OCI-LY7 (cell line): ENCODE results near the gene USP34. TPM values are rescaled to one million over a fixed set of nuclear protein-coding genes. Genes with fewer than 3 reads are reported as not detected.

Experiments
- BruUV-seq: library from RNA; stranded (reverse); fragments of 400-500 nt; replicated peaks from 2 replicates; lab custom pipeline; 2021; lab: Mats Ljungman, UMichigan
- CTCF ChIA-PET: fragments of 300-600 bp; sonication (Branson Sonifier 250); formaldehyde crosslinking; loops from one replicate; lab custom pipeline; 2022; ENCODE audit warnings: antibody characterized with exemption; ENCODE audit not compliant: unreplicated experiment; lab: Charles Lee
- POLR2A ChIA-PET: fragments of 300-600 bp; sonication (Branson Sonifier 250); formaldehyde crosslinking; loops from one replicate; lab custom pipeline; 2022; ENCODE audit warnings: antibody characterized with exemption; lab: Charles Lee
- DNase-seq: peaks from one replicate; pipeline ENCODE4 v3.0.0-alpha.2; 2015; ENCODE audit warnings: low spot score
- H2AFZ ChIP-seq: fragments of 200-600 bp; sonication (generic), shearing (Covaris generic); 2 replicates; pipeline ENCODE4 v1.6.1; 2014; ENCODE audit warnings: mild to moderate bottlenecking, antibody characterized with exemption, low read length, moderate library complexity
- H3K27ac ChIP-seq: fragments of 200-600 bp; sonication (generic); 2 replicates; pipeline ENCODE4 v1.5.1; 2014; ENCODE audit warnings: mixed run types, low read depth, mild to moderate bottlenecking, moderate library complexity, low read length, inconsistent platforms; ENCODE audit not compliant: poor library complexity, severe bottlenecking
- H3K36me3 ChIP-seq: fragments of 200-600 bp; sonication (generic); 2 replicates; pipeline ENCODE4 v1.6.1; 2014; ENCODE audit warnings: mild to moderate bottlenecking, antibody characterized with exemption, low read length, moderate library complexity, mixed read lengths; ENCODE audit not compliant: insufficient read depth
- H3K4me1 ChIP-seq: fragments of 200-600 bp; sonication (generic); 2 replicates; pipeline ENCODE4 v1.5.1; 2014; ENCODE audit warnings: mild to moderate bottlenecking, low read length; ENCODE audit not compliant: insufficient read depth, poor library complexity, severe bottlenecking
- H3K4me2 ChIP-seq: fragments of 200-600 bp; sonication (generic); 2 replicates; pipeline ENCODE4 v1.6.1; 2014; ENCODE audit warnings: mild to moderate bottlenecking, low read length
- H3K4me3 ChIP-seq: fragments of 200-600 bp; sonication (generic); 2 replicates; pipeline ENCODE4 v1.5.1; 2014; ENCODE audit warnings: mild to moderate bottlenecking, low read depth, low read length; ENCODE audit not compliant: poor library complexity, severe bottlenecking
- H3K79me2 ChIP-seq: fragments of 200-600 bp; sonication (generic); 2 replicates; pipeline ENCODE4 v1.6.1; 2016; ENCODE audit warnings: low read depth, mild to moderate bottlenecking, low read length, moderate library complexity, mixed read lengths; ENCODE audit not compliant: insufficient read depth
- H3K9me2 ChIP-seq: fragments of 200-600 bp; sonication (generic); 2 replicates; pipeline ENCODE4 v1.6.1; 2016; ENCODE audit warnings: mild to moderate bottlenecking, low read length, mixed read lengths; ENCODE audit not compliant: insufficient read depth
- H3K9me3 ChIP-seq: fragments of 200-600 bp; sonication (generic); 2 replicates; pipeline ENCODE4 v1.6.1; 2014; ENCODE audit warnings: mild to moderate bottlenecking, mixed run types, low read length, mixed read lengths
- H4K20me1 ChIP-seq: fragments of 200-600 bp; sonication (generic); 2 replicates; pipeline ENCODE4 v1.6.1; 2014; ENCODE audit warnings: mild to moderate bottlenecking, antibody characterized with exemption, low read length, moderate library complexity, mixed read lengths; ENCODE audit not compliant: insufficient read depth
- CTCF ChIP-seq: fragments of 200-600 bp; sonication (generic); conservative IDR thresholded peaks from 2 replicates; pipeline ENCODE4 v1.5.1; 2014; ENCODE audit warnings: mild to moderate bottlenecking, antibody characterized with exemption, low read length, moderate library complexity, mixed read lengths
- EZH2phosphoT487 ChIP-seq: fragments of 200-600 bp; sonication (generic); IDR thresholded peaks from 2 replicates; pipeline ENCODE4 v1.6.1; 2018; ENCODE audit warnings: low read depth, borderline replicate concordance, mild to moderate bottlenecking, mixed run types, antibody characterized with exemption, low read length, moderate library complexity, mixed read lengths
- intact Hi-C: fragments of 100-400 bp; cut with micrococcal nuclease; formaldehyde crosslinking; loops from one replicate; pipeline ENCODE4 v1.10.0; 2022; ENCODE audit not compliant: unreplicated experiment
- total RNA-seq, 2 experiments: library from RNA; depleted of rRNA in 1 of 2; stranded (reverse); fragments of >200 nt in 1 of 2; shearing (Covaris generic) in 1 of 2; gene quantifications; 2 replicates each; pipeline ENCODE4 v1.2.3, GENCODE V29; 2014 to 2022

Gene USP34
- total RNA-seq, 2 experiments from 2014 or later, result 192 to 344 TPM

- CTCF ChIA-PET, result no interaction called here
- TF ChIP-seq EZH2phosphoT487, result no peak
- Histone ChIP-seq H3K4me2 (no peak overlapping the region), H3K36me3 (peaks cover 94% of the 10 kb centered on the region), H2AFZ (no peak overlapping the region), H3K9me2 (no peaks in the 10 kb centered on the region), H3K4me1 (no peaks in the 10 kb centered on the region), H3K79me2 (no peaks in the 10 kb centered on the region), H3K9me3 (no peaks in the 10 kb centered on the region), H3K4me3 (no peak overlapping the region), H3K27ac (no peak overlapping the region), H4K20me1 (no peaks in the 10 kb centered on the region)
- intact Hi-C loops, result no loop called here
- DNase-seq, result no peak
- BruUV-seq, result no TSS peak
- POLR2A ChIA-PET, result no interaction called here
Measured at GRCh38 chr2:61235716-61236115, 235.2 kb downstream of the USP34 start.

GRCh38 chr2:61233581-61233980, 237.3 kb downstream of the USP34 start:
- BruUV-seq, result no TSS peak
- intact Hi-C loops, result no loop called here
- H3K4me1 ChIP-seq, result no peaks in the 10 kb centered on the region
- H3K79me2 ChIP-seq, result no peaks in the 10 kb centered on the region
- H2AFZ ChIP-seq, result no peak overlapping the region
- ChIA-PET CTCF (no interaction called here), POLR2A (interaction anchor here (0.9 kb wide), 1 partner anchor 14 kb away, joined by 3 read pairs; no protein-coding TSS in a partner anchor)
- H3K36me3 ChIP-seq, result peaks cover 94% of the 10 kb centered on the region
- no peak overlapping the region for H3K4me2 ChIP-seq
- H3K9me2 ChIP-seq, result no peaks in the 10 kb centered on the region
- no peak for TF ChIP-seq CTCF
- TF ChIP-seq EZH2phosphoT487, result no peak
- no peak for DNase-seq
- H4K20me1 ChIP-seq, result no peaks in the 10 kb centered on the region
- H3K27ac ChIP-seq, result no peak overlapping the region
- H3K9me3 ChIP-seq, result no peaks in the 10 kb centered on the region
- no peak overlapping the region for H3K4me3 ChIP-seq

GRCh38 chr2:61229936-61230335, 241.0 kb downstream of the USP34 start:
- H4K20me1 ChIP-seq, result no peaks in the 10 kb centered on the region
- H2AFZ ChIP-seq, result no peak overlapping the region
- H3K4me1 ChIP-seq, result no peaks in the 10 kb centered on the region
- H3K9me3 ChIP-seq, result no peaks in the 10 kb centered on the region
- H3K9me2 ChIP-seq, result no peaks in the 10 kb centered on the region
- DNase-seq, result no peak
- peaks cover 94% of the 10 kb centered on the region for H3K36me3 ChIP-seq
- H3K4me3 ChIP-seq, result no peak overlapping the region
- H3K27ac ChIP-seq, result no peak overlapping the region
- H3K4me2 ChIP-seq, result no peak overlapping the region
- BruUV-seq, result no TSS peak
- POLR2A ChIA-PET, result no interaction called here
- intact Hi-C loops, result no loop called here
- H3K79me2 ChIP-seq, result no peaks in the 10 kb centered on the region
- CTCF ChIA-PET, result no interaction called here
- TF ChIP-seq EZH2phosphoT487, result no peak
- TF ChIP-seq CTCF, result no peak
